ENCODE results near the gene VIL1. TPM values are rescaled to one million over a fixed set of nuclear protein-coding genes. Genes with fewer than 3 reads are reported as not detected.

The VIL1 gene
- total and polyA plus RNA-seq, 2 of the 13 experiments (the other 11 are each of a cell fraction or from before 2014, with no cell fraction given), result 287 to 301 TPM

- TF ChIP-seq HMGXB4 (CRISPR knock-in tag; IDR thresholded peaks at IDR 0.05; ENCODE audit: borderline replicate concordance in 1 of 2, low read depth in 1 of 2) (no peak), GABPA (IDR thresholded peaks at IDR 0.05; ENCODE audit: low read depth, low read length) (no peak), GABPA (CRISPR knock-in tag; IDR thresholded peaks at IDR 0.05; ENCODE audit: low read depth) (peak; percentile 37; the same call in 1 of the 2 replicates), ZFX (CRISPR knock-in tag; IDR thresholded peaks at IDR 0.05; ENCODE audit: low read depth) (0 out of 2 replicates have a peak, but pooled peaks have one; percentile 23), KAT8 (CRISPR knock-in tag; IDR thresholded peaks at IDR 0.05) (0 out of 2 replicates have a peak, but pooled peaks have one; percentile 12), MLLT10 (CRISPR knock-in tag; IDR thresholded peaks at IDR 0.05) (no peak), ZNF460 (CRISPR knock-in tag; IDR thresholded peaks at IDR 0.05; ENCODE audit: borderline replicate concordance) (no peak), ATF3 (CRISPR knock-in tag; IDR thresholded peaks at IDR 0.05) (peak; percentile 94), PAWR (CRISPR knock-in tag; IDR thresholded peaks at IDR 0.05; ENCODE audit: borderline replicate concordance) (no peak), ARNT2 (CRISPR knock-in tag; IDR thresholded peaks at IDR 0.05; ENCODE audit: low read depth) (no peak), PBX3 (CRISPR knock-in tag; IDR thresholded peaks at IDR 0.05; ENCODE audit: borderline replicate concordance) (no peak), NCOA5 (CRISPR knock-in tag; IDR thresholded peaks at IDR 0.05) (no peak), FOSL2 (CRISPR knock-in tag; IDR thresholded peaks at IDR 0.05) (peak; percentile 99), GLI4 (CRISPR knock-in tag; IDR thresholded peaks at IDR 0.05; ENCODE audit: borderline replicate concordance) (no peak), RBFOX2 (IDR thresholded peaks at IDR 0.05; ENCODE audit: low read depth, low read length) (peak; percentile 41; the same call in 1 of the 2 replicates), ZNF24 (IDR thresholded peaks at IDR 0.05) (peak; percentile 14; the same call in 1 of the 2 replicates), ZFP82 (CRISPR knock-in tag; IDR thresholded peaks at IDR 0.05; ENCODE audit: borderline replicate concordance) (no peak), TEAD3 (CRISPR knock-in tag; optimal IDR thresholded peaks at IDR 0.05; ENCODE audit: borderline replicate concordance) (peak; percentile 60), SAP130 (CRISPR knock-in tag; IDR thresholded peaks at IDR 0.05; ENCODE audit: low read depth) (peak; percentile 79), RAD51 (IDR thresholded peaks at IDR 0.05; ENCODE audit: borderline replicate concordance) (no peak), THAP7 (CRISPR knock-in tag; IDR thresholded peaks at IDR 0.05) (no peak), ATF1 (CRISPR knock-in tag; IDR thresholded peaks at IDR 0.05) (peak; percentile 35; the same call in 1 of the 2 replicates), MYC (CRISPR knock-in tag; IDR thresholded peaks at IDR 0.05; ENCODE audit: borderline replicate concordance) (no peak), ZSCAN12 (CRISPR knock-in tag; IDR thresholded peaks at IDR 0.05) (no peak), ELF4 (CRISPR knock-in tag; IDR thresholded peaks at IDR 0.05; ENCODE audit: borderline replicate concordance) (peak; percentile 47; the same call in 1 of the 2 replicates), ZNF616 (CRISPR knock-in tag; IDR thresholded peaks at IDR 0.05; ENCODE audit: low read depth) (no peak), NR2F1 (CRISPR knock-in tag; IDR thresholded peaks at IDR 0.05) (peak; percentile 93), ELF3 (CRISPR knock-in tag; IDR thresholded peaks at IDR 0.05) (peak; percentile 75), IRF2 (CRISPR knock-in tag; IDR thresholded peaks at IDR 0.05) (peak; percentile 21; the same call in 1 of the 2 replicates)
Observed at GRCh38 chr2:218448934-218449333, 30.0 kb downstream of the VIL1 start (continued).

All from HepG2 (cell line).